Amygdala (tissue), 56 donors: ENCODE results near the gene IFT81.
A peak's percentile ranks its signal among the peaks of the same experiment; 100 is the strongest.

Source experiments
- DNase-seq, 56 donors: peaks; one replicate each; lab custom pipeline; 2025; lab: John Stamatoyannopoulos, UW

Gene IFT81

DNA sequence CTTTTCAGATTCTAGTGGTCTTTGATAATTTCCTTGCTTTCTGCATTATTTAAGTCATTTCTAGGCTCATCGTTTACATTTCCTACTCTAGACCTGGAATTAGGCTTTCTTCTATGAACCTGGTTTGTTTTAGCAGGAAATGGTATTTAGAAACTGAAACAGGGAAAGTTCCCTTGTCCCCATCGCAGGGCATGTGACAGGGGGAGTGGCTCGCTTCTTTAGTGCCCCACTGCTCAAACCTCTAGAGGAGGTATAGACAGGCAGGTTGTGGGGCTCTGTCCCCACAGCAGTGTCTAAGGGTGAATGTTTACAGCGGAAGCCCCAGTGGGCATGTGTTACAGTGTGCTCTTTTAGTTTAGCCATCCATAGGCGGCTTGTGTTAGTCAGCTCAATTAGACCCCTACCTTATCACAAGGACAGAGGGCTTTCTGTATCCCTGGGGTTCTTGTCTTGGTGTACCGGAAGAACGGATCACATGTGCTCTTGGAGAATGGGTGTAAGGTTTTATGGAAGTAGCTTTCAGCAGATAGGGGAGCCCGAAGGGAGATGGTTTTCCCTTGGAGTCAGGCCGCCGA lies 25.0 kb downstream of the IFT81 start:
- no peak for DNase-seq

DNA sequence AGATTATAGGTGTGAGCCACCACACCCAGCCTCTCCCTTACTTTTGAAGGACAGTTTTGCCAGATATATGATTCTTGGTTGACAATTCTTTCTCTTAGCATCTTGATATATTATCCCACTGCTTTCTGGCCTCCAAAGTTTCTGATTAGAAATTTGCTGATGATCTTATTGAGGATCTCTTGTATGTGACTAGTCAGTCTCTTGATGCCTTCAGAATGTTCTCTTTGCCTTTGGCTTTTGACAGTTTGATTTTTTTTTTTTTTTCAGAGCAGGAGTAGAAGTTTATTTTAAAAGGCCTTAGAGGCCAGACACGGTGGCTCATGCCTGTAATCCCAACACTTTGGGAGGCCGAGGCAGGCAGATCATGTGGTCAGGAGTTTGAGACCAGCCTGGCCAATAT lies 32.6 kb downstream of the IFT81 start:
- no peak for DNase-seq

DNA sequence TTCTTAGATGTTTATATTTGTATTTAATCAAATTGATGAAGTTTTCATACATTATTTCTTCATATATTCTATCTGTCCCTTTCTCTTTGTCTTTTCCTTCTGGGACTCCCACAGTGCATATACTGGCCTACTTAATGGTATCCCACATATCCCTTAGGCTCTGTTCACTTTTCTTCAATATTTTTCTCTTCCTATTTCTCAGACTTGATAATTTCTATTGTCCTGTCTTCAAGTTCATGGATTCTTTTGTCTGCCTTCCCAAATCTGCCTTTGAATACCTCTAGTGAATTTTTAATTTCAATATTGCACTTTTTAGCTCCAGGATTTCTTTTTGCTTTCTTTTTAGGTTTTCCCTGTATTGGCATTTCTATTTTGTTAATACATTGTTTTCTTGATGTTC lies 33.4 kb downstream of the IFT81 start:
- DNase-seq = no peak

DNA sequence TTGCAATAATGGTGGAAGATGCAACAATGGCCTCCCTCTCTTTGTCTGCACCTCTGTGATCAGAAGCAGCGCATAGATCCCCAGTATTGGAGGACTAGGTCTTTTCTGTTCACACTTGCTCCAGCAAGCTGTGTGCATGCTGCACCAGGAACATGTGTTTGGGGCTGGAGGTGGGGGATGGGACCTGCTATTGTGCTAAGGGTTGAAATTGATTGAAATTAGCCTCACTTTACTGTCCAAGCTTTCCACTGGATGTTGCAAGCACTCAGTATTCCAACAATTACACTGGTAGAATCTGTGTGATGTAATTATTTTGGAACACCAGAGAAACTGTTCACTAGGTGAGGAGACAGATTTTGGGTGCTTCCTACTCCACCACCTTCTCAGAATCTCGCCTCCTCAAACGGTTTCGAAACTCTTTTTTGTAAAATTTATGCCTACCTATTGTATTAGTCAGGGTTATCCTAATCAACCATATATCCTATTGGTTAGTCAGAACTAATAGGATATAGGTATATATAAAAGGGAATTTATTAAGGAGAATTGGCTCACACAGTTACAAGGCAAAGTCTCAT lies 35.6 kb downstream of the IFT81 start:
- no peak for DNase-seq

DNA sequence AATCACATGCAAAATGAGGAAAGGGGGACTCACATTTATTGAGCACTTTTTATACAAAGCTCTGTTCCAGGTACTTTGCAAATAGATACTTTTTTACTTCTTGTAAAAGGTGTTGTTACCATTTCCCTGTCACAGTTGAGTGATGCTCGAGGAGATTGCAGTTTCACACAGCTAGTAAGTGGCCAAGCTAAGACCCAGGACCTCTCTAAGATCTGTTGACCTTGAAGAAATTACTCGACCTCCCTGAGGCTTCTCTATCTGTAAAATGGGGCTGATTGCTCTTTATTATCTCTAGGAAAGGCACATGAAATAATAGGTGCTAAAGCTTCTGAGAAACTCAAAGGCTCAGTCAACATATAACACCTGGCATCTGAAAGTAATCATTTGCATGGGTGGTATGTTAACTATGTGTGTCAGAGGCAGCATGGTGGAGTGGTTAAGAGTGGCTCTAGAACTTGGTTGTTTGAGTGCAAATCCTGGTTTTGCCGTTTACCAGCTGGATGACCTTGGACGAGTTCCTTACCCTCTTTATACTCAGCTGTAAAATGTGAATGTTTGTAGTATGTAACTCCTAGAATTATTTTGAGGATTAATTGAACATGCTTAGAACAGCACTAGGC lies 41.5 kb downstream of the IFT81 start:
- DNase-seq = no peak

DNA sequence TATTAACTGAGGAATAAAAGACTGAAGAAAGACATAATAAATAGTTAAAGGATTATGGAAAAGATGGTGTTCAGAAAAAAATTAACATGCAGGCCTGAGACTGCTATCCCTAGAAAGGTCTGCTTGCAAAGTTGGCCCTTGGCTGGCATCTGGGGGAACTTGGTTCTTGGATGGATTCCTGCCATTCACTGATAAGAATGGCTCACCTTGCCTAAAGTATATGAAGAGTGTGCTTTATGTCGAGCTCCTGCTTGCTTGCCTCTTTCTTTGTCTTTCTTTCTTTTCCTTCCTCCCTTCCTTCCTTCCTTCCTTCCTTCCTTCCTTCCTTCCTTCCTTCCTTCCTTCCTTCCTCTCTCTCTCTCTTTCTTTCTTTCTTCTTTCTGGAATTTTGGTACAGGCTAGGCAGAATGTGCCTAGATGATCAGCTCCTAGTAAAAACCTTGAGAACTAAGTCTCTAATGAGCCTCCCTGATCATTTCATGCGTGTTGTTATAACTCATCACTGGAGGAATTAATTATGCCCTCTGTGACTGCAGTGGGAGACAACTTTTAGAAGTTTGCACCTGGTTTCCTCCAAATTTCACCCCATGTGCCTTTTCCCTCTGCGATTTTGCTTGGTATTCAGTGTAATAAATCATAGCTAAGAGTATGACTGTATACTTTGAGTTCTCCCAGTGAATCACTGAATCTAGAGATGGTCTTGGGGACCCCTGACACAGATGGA lies 44.7 kb downstream of the IFT81 start:
- no peak for DNase-seq

DNA sequence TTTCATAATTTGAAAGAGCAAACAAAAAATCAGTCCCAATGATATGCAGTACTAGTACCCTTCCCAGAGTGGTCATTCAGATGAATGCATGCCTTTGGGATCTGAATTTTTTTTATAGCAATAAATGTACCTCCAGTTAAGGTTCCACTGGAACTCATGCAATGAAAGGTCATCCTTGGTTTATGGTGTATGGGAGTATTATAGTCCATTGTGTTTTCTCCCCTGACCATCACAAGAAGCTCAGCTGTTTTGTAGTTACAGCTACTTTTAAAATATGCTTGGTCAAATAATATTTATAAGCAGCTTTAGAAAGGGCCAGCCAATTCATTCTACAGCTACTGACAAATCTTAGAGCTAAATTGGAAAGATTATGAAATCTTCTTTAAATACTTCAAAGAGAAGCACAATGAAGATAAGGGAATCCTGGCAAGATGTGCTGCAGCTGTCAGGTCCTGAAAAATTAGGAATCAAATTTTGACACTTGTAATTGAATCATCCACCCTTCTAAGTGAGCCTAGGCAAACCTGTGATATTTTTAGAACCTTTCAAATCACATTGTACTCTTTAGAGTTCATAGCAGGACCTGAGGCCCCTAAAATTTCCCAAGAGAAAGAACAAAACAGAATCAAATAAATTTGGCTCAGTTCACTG lies 46.5 kb downstream of the IFT81 start:
- DNase-seq = no peak

DNA sequence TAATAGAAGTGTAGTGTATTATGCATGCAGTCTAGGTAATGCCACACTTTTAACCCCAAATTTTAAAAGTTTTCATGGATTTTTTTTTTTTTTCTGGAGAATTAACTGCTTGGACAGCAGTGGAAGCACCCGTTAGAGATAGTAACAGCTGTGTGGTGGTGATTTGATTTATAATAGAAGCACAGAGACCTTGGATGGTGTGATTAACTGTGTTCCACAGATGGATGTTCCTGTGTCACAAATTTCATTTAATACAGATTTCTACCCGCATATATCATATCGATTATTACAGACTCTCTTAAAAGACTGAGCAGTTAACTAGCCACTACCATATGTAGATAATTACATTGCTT lies 47.0 kb downstream of the IFT81 start:
- DNase-seq = no peak

DNA sequence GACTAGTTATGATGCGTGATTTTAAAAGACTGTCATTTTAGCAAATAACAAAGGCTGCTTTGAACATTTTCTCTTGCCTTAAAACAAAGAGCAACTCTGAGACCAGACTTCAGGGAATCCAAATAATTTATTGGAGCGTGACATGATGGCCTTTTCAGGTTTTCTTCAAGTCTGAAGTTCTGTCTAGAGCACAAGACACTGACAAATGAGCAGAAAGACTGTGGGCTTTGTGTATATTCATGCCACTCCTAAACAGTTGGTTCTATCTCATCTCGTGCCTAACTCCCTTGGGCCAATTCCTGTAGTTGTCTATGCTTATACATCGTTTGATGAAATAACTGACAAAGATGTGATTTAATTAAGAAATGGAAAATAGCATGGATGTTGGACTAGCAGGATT lies 47.5 kb downstream of the IFT81 start:
- no peak for DNase-seq

DNA sequence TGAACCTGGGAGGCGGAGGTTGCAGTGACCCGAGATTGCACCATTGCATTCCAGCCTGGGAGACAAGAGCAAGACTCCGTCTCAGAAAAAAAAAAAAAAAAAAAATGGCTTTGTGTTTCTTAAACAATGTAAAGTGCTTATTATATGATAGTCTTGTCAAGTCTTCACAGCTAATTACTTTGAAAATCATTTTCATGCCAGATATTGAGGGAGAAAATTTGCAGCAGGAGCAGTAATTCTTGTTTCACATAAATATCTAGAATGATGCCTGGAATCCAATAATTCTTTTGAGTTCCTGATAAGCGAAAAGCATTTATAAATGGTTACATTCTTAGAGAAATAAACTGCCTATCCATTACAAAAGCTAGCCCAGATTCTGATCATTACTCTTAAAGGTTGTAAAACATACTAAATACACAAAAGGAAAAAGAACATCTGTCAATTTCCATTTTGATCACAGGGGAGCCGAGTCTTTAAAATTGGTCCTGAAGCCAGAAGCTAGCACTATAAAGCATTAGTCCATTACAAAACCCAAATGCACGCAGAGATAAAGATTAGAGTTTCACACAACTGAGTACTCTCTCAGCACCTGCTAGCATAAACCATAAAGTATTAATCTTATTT lies 50.3 kb downstream of the IFT81 start:
- DNase-seq = no peak

DNA sequence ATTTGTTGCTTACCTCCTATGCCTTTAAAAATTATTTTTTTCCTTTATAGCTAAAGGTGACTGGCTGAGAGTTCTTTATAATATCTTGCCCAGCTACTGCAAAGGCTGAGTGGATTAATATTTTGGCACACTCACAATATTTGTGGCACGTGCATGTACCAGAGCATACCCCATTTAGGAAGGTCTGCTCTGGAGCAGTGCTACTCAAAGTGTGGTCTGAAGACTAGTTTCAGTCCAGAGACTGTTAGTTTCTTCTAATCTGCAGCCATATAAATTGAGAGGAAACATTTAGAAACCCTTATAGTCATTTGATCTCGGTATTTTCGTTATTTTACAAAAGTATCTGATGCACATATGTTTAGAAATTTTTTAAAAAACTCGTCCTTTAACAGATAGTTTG lies 51.0 kb downstream of the IFT81 start:
- DNase-seq = no peak

DNA sequence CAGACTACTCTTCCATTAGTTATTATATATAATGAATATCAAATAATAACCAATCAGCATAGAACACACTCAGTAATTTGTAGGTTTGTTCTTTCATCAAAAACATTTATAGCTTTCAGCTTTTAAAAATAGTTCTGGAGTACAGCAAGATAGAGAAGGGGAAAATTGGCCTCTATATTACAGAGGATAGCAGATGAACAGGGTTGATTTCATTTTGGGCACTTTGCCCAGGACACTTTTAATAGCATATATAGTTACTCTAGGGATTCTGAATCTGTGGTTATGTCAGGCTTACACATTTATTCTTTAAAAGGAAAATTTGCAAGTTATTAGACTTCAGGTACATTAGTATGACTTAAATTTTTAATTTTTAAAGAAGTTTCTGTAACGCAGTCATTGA lies 52.6 kb downstream of the IFT81 start:
- DNase-seq = no peak

DNA sequence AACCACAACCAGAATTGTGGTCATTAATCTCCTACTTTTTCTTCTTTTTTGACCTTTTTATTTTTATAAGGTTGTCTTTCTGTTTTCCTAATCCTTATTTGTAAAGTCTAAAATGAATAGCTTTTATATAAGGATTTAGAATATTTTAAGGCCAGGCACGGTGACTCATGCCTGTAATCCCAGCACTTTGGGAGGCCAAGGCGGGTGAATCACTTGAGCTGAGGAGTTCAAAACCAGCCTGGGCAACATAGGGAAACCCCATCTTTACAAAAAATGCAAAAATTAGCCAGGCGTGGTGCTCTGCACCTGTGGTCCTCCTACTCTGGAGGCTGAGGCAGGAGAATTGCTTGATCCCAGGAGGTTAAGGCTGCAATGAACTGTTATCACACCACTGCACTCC lies 55.1 kb downstream of the IFT81 start:
- no peak for DNase-seq

DNA sequence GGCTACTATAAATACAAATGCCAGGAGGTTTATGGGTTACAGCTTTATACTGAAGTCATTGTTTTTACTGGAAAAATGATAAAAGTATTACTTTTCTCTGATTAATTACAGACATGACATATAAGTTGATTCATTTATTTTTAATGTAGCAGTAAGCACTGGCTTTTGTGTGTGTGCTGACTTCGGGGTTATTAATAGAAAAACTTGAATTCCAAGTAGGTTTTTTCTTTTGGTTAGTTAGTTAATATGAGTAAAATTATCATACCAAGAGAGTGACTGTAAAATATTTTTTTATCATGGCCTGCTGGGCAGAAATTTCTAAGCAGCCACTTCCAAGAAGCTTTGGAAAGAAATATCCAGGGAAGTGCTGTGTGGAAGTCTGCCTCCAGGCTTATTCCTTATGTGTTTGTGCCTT lies 56.4 kb downstream of the IFT81 start:
- DNase-seq = no peak

DNA sequence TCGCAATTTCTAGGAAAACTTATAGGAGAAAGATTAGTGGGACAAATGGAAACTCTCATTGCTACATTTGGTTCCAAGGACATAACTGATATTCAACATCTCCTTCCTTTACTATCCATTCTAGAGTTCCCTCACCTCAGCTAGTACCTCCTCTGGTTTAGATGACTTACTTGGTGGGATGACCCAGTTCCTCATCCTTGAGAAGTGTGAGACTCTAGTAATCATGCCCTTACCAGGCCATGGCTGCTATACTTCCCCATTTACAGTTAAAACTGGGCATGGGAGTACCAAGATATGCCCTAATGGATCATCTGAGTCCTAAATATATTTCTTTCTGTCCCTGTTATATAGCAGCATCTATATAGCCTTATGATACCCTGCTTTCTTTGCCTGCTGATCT lies 58.1 kb downstream of the IFT81 start:
- DNase-seq = no peak

DNA sequence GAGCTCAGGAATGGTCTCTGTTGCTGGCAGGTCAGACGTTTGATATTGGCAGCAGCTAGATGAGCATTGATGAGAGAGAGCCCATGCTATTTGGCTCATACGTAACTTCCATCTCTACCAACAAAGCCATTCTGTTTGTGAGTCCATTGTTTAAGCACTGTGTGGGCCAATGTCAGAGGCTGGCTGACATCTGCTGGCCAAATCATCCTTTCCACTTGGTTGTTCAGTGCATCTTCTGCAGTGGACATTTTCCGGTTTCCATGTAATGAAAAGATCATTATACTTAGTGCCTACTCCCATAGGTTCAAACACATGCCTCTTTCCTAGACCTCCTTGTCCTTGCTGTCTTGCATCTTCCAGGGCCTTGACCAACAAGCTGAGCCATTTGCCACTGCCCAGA lies 59.2 kb downstream of the IFT81 start:
- DNase-seq = peak in 41 of 56 donors; percentile 1 to 84 (median 21)

DNA sequence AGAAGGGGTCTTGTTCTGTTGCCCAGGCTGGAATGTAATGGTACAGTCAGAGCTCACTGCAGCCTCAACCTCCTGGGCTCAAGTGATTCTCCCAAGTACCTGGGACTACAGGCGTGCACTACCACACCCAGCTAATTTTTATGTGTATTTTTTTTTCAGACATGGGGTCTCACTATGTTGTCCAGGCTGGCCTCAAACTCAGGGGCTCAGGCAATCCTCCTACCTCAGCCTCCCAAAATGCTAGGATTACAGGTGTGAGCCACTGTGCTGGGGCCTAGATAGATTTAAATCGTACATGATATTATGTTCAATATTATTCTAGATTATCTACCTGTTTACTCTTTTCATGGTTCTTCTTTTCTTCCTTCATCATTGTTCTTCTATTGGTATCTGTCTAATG lies 61.5 kb downstream of the IFT81 start:
- no peak for DNase-seq

DNA sequence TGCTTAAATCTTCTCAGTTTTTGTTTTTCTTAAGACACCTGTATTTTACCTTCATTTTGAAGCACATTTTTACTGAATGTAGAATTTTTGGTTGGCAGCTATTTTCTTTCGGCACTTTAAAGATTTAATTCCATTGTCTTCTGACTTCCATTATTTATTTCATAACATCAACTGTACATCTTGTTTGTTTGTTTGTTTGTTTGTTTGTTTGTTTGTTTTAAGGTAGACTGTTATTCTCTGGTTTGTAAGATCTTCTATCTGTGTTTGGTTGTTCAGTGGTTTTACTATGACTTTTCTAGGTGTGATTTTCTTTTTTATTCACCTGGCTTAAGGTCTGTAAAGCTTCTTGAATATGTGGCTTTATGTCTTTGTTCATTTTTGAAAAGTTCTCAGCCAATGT lies 61.9 kb downstream of the IFT81 start:
- no peak for DNase-seq

DNA sequence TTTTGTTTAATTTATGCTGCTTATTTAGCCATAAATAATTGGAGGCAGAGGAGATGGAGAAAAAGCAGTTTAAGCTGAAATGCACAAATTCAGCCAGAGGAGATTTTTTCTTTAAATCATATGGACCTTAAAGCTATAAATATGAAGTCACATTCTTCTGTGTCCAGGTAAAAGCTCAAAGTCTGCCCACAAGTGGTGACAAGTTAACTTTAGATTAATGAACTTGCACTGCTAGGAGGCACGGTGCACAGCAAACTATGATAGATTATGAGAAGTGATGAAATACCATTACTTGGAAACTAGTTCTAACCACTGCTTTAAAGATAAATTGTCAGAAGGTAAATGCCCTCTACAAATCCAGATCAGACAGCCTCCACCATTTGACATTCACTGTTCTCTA lies 69.0 kb downstream of the IFT81 start:
- no peak for DNase-seq

DNA sequence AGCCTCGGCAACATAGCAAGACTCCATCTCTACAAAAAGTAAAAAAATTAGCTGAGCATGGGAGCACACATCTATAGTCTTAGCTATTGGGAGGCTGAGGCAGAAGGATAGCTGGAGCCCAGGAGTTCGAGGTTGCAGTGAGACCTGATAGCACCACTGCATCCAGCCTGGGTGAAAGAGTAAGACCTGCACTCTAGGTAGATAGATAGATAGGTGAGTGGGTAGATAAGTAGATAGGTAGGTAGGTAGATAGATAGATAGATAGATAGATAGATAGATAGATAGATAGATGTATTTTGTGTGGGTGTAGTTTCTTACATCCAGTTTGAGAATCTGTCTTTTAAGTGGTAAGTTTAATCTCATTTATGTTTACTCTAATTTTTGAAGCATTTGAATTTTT lies 72.8 kb downstream of the IFT81 start:
- no peak for DNase-seq

DNA sequence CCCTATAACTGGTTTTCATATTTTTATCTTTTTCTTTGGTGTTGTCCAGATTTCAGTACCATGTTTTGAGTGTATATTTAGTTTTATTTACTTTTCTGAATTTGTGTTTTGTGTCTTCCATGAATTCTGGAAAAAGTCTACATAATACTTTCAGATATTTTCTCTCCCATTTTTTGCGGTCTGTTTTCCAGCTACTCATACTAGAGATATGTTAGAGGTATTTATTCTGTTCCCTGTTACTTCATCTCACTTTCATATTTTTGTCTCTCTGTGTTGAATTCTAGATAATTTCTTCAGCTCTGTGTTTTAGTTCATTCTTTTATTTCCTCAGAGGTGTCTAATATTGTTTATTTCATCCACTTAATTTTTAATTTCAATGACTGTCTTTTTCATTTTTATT lies 74.2 kb downstream of the IFT81 start:
- no peak for DNase-seq
